Activated gamma-delta T cell (primary cell): ENCODE data around the gene NAA38.
"Not testable (repeated sequence)": the region's sequence is repeated elsewhere in the genome, so short reads cannot be mapped to it uniquely, and the experiment has no call there.

Experiments
- DNase-seq: peaks from one replicate; lab custom pipeline; 2025; lab: John Stamatoyannopoulos, UW

NAA38 gene

GRCh38 chr17:7824021-7824924 lies 33.1 kb downstream of the NAA38 start:
- DNase-seq: no peak

- DNase-seq: no peak
Observed at GRCh38 chr17:7823581-7824001, 33.8 kb downstream of the NAA38 start.

DNA sequence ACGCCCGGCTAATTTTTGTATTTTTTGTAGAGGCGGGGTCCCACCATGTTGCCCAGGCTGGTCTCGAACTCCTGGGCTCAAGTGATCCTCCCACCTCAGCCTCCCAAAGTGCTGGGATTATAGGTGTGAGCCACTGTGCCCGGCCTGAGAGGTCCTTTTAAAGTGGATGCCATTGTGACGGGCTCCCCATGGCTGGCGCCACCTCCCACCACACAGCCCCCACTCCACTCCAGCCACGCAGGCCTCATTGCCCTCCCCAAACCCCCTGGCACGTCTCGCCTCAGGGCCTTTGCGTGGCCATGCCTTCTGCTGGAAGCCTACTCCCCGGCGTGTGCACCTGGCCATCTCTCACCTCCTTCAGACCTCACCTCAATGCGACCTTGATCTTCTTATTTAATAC lies 35.2 kb downstream of the NAA38 start:
- DNase-seq: no peak

- DNase-seq: no peak
Observed at GRCh38 chr17:7820231-7820630, 37.1 kb downstream of the NAA38 start.

DNA sequence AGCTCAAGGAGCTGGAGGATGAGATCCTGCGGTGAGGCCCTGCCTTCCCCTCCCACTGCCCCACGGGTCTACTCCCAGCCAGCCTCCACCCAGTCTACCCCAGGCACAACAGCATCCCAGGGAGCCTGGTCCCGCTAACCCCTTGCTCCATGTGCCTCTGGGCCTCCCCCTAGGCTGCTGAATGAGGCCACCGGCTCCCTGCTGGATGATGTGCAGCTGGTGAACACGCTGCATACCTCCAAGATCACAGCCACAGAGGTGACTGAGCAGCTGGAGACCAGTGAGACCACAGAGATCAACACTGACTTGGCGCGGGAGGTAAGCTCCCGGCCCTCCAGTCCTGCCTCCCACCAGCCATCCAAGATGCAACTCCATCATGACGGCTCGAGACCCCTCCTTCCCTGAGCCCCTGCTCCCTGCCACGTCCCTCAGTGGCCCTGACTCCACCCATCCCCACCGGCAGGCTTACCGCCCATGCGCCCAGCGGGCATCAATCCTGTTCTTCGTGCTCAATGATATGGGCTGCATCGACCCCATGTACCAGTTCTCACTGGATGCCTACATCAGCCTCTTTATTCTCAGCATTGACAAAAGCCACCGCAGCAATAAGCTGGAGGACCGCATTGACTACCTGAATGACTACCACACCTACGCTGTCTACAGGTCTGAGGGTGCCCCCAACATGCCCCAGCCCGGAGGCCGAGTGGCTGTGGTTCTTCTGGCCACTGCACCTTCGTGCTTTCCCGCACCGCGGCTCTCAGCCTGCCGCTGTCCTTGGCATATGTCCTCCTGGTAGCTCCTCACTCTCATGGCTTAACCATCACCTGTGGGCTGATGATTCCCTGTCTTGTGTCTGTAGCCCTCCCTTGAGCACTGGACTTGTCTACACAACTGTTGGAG lies 38.4 kb downstream of the NAA38 start:
- DNase-seq: no peak

DNA sequence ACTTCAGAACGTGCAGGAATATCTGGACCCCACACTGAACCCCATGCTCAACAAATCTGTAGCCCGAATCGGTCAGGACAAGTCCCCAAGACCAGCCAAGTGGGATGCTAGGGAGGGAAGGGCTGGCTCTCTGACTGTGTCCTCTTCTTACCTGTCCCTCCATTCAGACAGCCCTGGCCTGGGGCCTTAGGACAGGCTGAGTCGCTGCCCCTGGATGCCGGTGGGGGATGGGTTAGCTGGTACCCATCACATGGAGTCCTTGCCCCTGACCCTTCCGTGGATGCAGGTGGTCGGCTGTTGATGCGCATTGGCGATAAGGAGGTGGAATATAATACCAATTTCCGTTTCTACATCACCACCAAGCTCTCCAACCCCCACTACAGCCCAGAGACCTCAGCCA lies 39.3 kb downstream of the NAA38 start:
- no peak for DNase-seq

DNA sequence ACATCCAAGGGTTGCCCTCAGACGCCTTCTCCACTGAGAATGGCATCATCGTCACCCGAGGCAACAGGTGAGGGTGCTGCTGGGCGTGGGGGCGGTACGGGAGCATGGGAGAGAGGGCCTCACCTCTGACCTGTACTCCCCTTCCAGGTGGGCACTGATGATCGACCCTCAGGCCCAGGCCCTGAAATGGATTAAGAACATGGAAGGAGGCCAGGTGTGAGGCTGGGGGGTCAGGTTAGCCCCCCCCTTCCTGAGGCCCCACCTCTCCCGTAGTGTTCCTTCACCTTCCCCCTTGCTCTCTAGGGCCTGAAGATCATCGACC lies 39.8 kb downstream of the NAA38 start:
- DNase-seq: no peak

DNA sequence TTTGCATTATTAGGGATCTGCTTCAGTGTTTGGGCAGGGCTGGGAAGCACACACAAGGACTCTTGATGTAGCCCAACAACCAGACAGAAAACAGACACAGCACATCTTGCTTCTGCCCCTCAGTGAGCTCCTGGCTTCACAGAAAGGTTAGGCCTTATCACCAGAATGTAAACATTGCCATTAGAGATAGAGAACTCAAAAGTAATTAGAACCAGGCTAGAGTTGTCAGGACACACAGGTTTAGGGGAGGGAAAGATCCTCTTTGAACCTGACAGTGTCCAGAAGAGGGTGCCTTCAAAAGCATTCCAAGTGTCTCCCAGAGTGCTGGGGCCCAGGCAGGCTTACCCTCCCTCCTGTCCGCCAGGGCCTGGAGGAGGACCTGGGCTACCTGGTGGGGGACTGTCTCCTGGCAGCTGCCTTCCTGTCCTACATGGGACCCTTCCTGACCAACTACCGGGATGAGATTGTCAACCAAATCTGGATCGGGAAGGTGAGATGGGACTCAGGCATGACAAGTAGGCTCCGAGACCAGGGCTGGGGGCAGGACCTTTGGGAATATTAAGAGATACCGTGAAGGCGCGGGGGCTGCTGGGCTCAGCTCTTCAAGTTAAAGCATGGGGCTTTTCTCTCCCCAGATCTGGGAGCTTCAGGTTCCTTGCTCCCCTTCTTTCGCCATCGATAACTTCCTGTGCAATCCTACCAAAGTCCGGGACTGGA lies 40.3 kb downstream of the NAA38 start:
- no peak for DNase-seq

DNA sequence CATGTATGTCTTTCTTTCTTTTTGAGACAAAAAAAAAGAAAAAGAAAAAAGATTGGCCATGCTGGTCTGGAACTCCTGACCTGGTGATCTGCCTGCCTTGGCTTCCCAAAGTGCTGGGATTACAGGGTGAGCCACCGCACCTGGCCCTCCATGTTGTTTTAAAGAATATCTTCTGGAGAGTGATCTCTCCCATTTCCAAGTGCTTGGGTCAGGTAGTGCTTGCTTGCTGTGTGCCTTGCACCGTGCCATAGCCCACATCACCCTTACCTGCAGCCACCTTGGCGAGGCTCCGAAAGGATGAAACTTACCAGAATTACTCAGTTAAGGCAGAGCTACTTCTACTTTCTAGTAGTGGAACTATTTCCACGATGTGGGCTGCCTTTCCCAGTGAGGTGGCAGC lies 42.4 kb downstream of the NAA38 start:
- no peak for DNase-seq

- DNase-seq: no peak
Observed at GRCh38 chr17:7811251-7811650, 46.1 kb downstream of the NAA38 start.

GRCh38 chr17:7809791-7810343 lies 47.5 kb downstream of the NAA38 start:
- DNase-seq: not testable (repeated sequence)

DNA sequence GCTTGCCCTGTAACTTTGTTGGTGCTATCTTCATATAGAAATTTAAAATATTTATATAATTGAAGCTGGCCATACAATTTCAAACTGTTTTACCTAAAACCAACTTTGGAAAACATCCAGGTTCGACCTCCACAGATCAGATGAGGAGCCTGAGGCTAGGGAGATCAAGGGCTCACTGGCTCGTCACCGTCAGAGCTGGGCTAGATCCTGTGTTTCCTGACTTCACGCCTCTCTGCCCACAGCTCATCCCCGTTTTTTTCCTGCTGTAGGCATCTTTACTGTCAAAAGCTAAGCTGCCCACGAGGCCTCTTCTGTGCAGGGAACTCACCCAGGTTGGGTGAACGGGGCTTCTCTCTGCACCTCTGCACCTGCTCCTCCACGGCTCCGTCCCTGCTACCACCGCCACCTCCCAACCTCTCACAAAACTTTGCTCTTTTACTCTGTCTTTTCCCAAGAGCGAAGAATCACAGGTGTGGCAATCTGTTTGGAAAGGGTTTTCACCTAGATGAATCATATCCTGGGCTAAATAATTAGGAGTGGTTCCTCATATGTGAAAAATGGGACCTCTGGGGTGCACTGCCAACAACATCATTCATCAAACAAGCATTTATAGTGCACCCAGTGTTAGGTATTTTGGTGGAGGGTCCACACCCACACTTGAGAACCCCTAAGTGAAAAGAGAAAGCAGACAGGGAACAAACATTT lies 48.1 kb downstream of the NAA38 start:
- no peak for DNase-seq

DNA sequence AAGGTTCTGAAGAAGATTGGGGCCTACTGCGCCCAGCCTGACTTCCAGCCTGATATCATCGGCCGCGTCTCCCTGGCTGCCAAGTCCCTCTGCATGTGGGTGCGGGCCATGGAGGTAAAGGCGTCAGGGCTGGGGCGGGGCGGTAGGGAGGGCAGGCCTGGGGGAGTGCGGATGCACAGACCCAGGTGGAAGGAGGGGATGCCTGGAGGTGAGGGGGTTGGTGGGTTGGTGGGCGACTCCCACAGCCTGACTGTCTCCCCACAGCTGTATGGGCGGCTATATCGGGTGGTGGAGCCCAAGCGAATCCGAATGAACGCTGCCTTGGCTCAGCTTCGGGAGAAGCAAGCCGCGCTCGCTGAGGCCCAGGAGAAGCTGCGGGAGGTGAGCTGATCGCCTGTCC lies 50.2 kb downstream of the NAA38 start:
- DNase-seq: no peak
